OCI-LY7 (cell line): ENCODE measurements around the gene COG2. TPM values are rescaled to one million over a fixed set of nuclear protein-coding genes. Genes with fewer than 3 reads are reported as not detected.

ENCODE experiments used
- BruUV-seq: library from RNA; stranded (reverse); fragments of 400-500 nt; replicated peaks from 2 replicates; lab custom pipeline; 2021; lab: Mats Ljungman, UMichigan
- CTCF ChIA-PET: fragments of 300-600 bp; sonication (Branson Sonifier 250); formaldehyde crosslinking; loops from one replicate; lab custom pipeline; 2022; ENCODE audit warnings: antibody characterized with exemption; ENCODE audit not compliant: unreplicated experiment; lab: Charles Lee
- POLR2A ChIA-PET: fragments of 300-600 bp; sonication (Branson Sonifier 250); formaldehyde crosslinking; loops from one replicate; lab custom pipeline; 2022; ENCODE audit warnings: antibody characterized with exemption; lab: Charles Lee
- DNase-seq: peaks from one replicate; pipeline ENCODE4 v3.0.0-alpha.2; 2015; ENCODE audit warnings: low spot score
- H2AFZ ChIP-seq: fragments of 200-600 bp; sonication (generic), shearing (Covaris generic); 2 replicates; pipeline ENCODE4 v1.6.1; 2014; ENCODE audit warnings: mild to moderate bottlenecking, antibody characterized with exemption, low read length, moderate library complexity
- H3K27ac ChIP-seq: fragments of 200-600 bp; sonication (generic); 2 replicates; pipeline ENCODE4 v1.5.1; 2014; ENCODE audit warnings: mixed run types, low read depth, mild to moderate bottlenecking, moderate library complexity, low read length, inconsistent platforms; ENCODE audit not compliant: poor library complexity, severe bottlenecking
- H3K36me3 ChIP-seq: fragments of 200-600 bp; sonication (generic); 2 replicates; pipeline ENCODE4 v1.6.1; 2014; ENCODE audit warnings: mild to moderate bottlenecking, antibody characterized with exemption, low read length, moderate library complexity, mixed read lengths; ENCODE audit not compliant: insufficient read depth
- H3K4me1 ChIP-seq: fragments of 200-600 bp; sonication (generic); 2 replicates; pipeline ENCODE4 v1.5.1; 2014; ENCODE audit warnings: mild to moderate bottlenecking, low read length; ENCODE audit not compliant: insufficient read depth, poor library complexity, severe bottlenecking
- H3K4me2 ChIP-seq: fragments of 200-600 bp; sonication (generic); 2 replicates; pipeline ENCODE4 v1.6.1; 2014; ENCODE audit warnings: mild to moderate bottlenecking, low read length
- H3K4me3 ChIP-seq: fragments of 200-600 bp; sonication (generic); 2 replicates; pipeline ENCODE4 v1.5.1; 2014; ENCODE audit warnings: mild to moderate bottlenecking, low read depth, low read length; ENCODE audit not compliant: poor library complexity, severe bottlenecking
- H3K79me2 ChIP-seq: fragments of 200-600 bp; sonication (generic); 2 replicates; pipeline ENCODE4 v1.6.1; 2016; ENCODE audit warnings: low read depth, mild to moderate bottlenecking, low read length, moderate library complexity, mixed read lengths; ENCODE audit not compliant: insufficient read depth
- H3K9me2 ChIP-seq: fragments of 200-600 bp; sonication (generic); 2 replicates; pipeline ENCODE4 v1.6.1; 2016; ENCODE audit warnings: mild to moderate bottlenecking, low read length, mixed read lengths; ENCODE audit not compliant: insufficient read depth
- H3K9me3 ChIP-seq: fragments of 200-600 bp; sonication (generic); 2 replicates; pipeline ENCODE4 v1.6.1; 2014; ENCODE audit warnings: mild to moderate bottlenecking, mixed run types, low read length, mixed read lengths
- H4K20me1 ChIP-seq: fragments of 200-600 bp; sonication (generic); 2 replicates; pipeline ENCODE4 v1.6.1; 2014; ENCODE audit warnings: mild to moderate bottlenecking, antibody characterized with exemption, low read length, moderate library complexity, mixed read lengths; ENCODE audit not compliant: insufficient read depth
- CTCF ChIP-seq: fragments of 200-600 bp; sonication (generic); conservative IDR thresholded peaks from 2 replicates; pipeline ENCODE4 v1.5.1; 2014; ENCODE audit warnings: mild to moderate bottlenecking, antibody characterized with exemption, low read length, moderate library complexity, mixed read lengths
- EZH2phosphoT487 ChIP-seq: fragments of 200-600 bp; sonication (generic); IDR thresholded peaks from 2 replicates; pipeline ENCODE4 v1.6.1; 2018; ENCODE audit warnings: low read depth, borderline replicate concordance, mild to moderate bottlenecking, mixed run types, antibody characterized with exemption, low read length, moderate library complexity, mixed read lengths
- intact Hi-C: fragments of 100-400 bp; cut with micrococcal nuclease; formaldehyde crosslinking; loops from one replicate; pipeline ENCODE4 v1.10.0; 2022; ENCODE audit not compliant: unreplicated experiment
- total RNA-seq, 2 experiments: library from RNA; depleted of rRNA in 1 of 2; stranded (reverse); fragments of >200 nt in 1 of 2; shearing (Covaris generic) in 1 of 2; gene quantifications; 2 replicates each; pipeline ENCODE4 v1.2.3, GENCODE V29; 2014 to 2022

The COG2 gene
- total RNA-seq, 2 experiments from 2014 or later: 30.5 to 35.3 TPM

GRCh38 chr1:230737622-230738262 lies 95.5 kb downstream of the COG2 start:
- H3K4me2 ChIP-seq: no peak overlapping the region
- H3K9me3 ChIP-seq: no peaks in the 10 kb centered on the region
- H3K9me2 ChIP-seq: no peaks in the 10 kb centered on the region
- H3K36me3 ChIP-seq: no peaks in the 10 kb centered on the region
- H3K4me1 ChIP-seq: no peaks in the 10 kb centered on the region
- no peaks in the 10 kb centered on the region for H3K79me2 ChIP-seq
- H3K27ac ChIP-seq: no peak overlapping the region
- no peak overlapping the region for H2AFZ ChIP-seq
- BruUV-seq: no TSS peak
- POLR2A ChIA-PET: no interaction called here
- intact Hi-C loops: no loop called here
- H3K4me3 ChIP-seq: no peak overlapping the region
- CTCF ChIA-PET: no interaction called here
- H4K20me1 ChIP-seq: no peaks in the 10 kb centered on the region
- DNase-seq: no peak
- TF ChIP-seq EZH2phosphoT487 (no peak), CTCF (no peak)

- no peak for TF ChIP-seq EZH2phosphoT487
- TF ChIP-seq CTCF: no peak
- ChIA-PET POLR2A (interaction anchor here (0.5 kb wide), 1 partner anchor 303 kb away, joined by 3 read pairs; no protein-coding TSS in a partner anchor), CTCF (no interaction called here)
- Histone ChIP-seq H3K9me2 (no peaks in the 10 kb centered on the region), H3K4me2 (no peak overlapping the region), H3K4me3 (no peak overlapping the region), H3K9me3 (no peaks in the 10 kb centered on the region), H3K27ac (no peak overlapping the region), H3K79me2 (no peaks in the 10 kb centered on the region), H2AFZ (no peak overlapping the region), H3K36me3 (no peaks in the 10 kb centered on the region), H3K4me1 (no peaks in the 10 kb centered on the region), H4K20me1 (no peaks in the 10 kb centered on the region)
- intact Hi-C loops: no loop called here
- DNase-seq: no peak
- BruUV-seq: no TSS peak
Measured at GRCh38 chr1:230739564-230740290, 97.4 kb downstream of the COG2 start.

Other genes with a start within 250 kb of the COG2 start
- gene PGBD5, start 216.1 kb upstream of the COG2 start, total RNA-seq (2014; rRNA removed; shearing (Covaris generic)): not detected in 2 replicates
- gene PGBD5, start 216.1 kb upstream of the COG2 start, total RNA-seq (2022): not detected in 2 replicates
- not detected in 2 replicates for gene AGT, start 71.6 kb downstream of the COG2 start, total RNA-seq (2014; rRNA removed; shearing (Covaris generic))
- not detected in 2 replicates for gene AGT, start 71.6 kb downstream of the COG2 start, total RNA-seq (2022)
- not detected in 2 replicates for gene CAPN9, start 104.9 kb downstream of the COG2 start, total RNA-seq (2014; rRNA removed; shearing (Covaris generic))
- gene CAPN9, start 104.9 kb downstream of the COG2 start, total RNA-seq (2022): not detected in 2 replicates
- gene C1orf198, start 226.0 kb downstream of the COG2 start, total RNA-seq (2014; rRNA removed; shearing (Covaris generic)): 4.9 and 5.7 TPM in 2 replicates
- 6.5 and 7.9 TPM in 2 replicates for gene C1orf198, start 226.0 kb downstream of the COG2 start, total RNA-seq (2022)